Measurements from ENCODE around the gene DKC1.

DNA sequence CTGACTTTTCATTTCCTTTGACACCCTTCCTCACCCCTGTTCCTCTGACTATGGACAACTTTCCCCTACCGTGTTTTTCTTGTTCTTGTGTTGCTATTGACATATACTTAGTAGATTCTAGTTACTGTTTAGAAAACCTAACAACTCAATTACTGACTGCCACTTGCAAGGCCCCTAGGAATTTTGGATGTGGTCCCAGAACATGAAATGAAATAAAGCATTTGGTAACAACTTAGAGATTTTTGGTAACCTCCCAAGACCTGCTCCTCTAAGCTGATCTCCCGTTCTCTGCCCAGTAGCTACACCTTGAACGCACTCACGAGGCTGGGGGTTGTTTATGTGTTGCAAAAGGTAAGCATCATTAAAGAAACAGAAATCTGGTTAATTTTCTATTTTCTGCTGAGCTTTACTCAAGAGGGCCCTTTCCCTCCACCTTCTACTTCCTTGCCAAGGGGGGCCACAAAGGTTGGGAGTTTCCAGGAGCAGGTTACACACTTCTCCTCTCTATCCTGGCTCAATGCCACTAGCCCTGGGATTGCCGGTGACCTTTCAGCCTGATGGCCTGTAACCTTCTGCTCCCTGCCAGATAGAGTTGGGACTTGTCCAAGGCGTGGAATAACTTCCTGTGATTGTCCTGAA is 32.3 kb upstream of the DKC1 start:
- TF ChIP-seq, protein P1, sequence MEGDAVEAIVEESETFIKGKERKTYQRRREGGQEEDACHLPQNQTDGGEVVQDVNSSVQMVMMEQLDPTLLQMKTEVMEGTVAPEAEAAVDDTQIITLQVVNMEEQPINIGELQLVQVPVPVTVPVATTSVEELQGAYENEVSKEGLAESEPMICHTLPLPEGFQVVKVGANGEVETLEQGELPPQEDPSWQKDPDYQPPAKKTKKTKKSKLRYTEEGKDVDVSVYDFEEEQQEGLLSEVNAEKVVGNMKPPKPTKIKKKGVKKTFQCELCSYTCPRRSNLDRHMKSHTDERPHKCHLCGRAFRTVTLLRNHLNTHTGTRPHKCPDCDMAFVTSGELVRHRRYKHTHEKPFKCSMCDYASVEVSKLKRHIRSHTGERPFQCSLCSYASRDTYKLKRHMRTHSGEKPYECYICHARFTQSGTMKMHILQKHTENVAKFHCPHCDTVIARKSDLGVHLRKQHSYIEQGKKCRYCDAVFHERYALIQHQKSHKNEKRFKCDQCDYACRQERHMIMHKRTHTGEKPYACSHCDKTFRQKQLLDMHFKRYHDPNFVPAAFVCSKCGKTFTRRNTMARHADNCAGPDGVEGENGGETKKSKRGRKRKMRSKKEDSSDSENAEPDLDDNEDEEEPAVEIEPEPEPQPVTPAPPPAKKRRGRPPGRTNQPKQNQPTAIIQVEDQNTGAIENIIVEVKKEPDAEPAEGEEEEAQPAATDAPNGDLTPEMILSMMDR (IDR thresholded peaks at IDR 0.05; ENCODE audit: low read length), result no peak
- TF ChIP-seq EZH2 (IDR thresholded peaks at IDR 0.05; ENCODE audit: borderline replicate concordance, low read length), result no peak

All from OCI-LY1 (cell line).